Activated naive CD8-positive, alpha-beta T cell treated with anti-CD3 and anti-CD28 coated beads, Interleukin-2, amount 10 ng/mL, durations not matched to agents 7 days and 5 days (primary cell): ENCODE data around the gene DHRSX. TPM values are rescaled to one million over a fixed set of nuclear protein-coding genes. Genes with fewer than 3 reads are reported as not detected.
"Not testable (repeated sequence)": the region's sequence is repeated elsewhere in the genome, so short reads cannot be mapped to it uniquely, and the experiment has no call there.

Experiments
- ATAC-seq: fragments of 150-1000 bp; cut with Tn5 transposase; one replicate; pipeline ENCODE4 v1.10.0; 2021; ENCODE audit warnings: low read depth, moderate library complexity
- POLR2A ChIA-PET: fragments of 350-600 bp; sonication (Branson Sonifier 250); formaldehyde crosslinking; loops from one replicate; lab custom pipeline; 2021; ENCODE audit warnings: antibody characterized with exemption; lab: Charles Lee
- DNase-seq: peaks from one replicate; pipeline ENCODE4 v3.0.0; 2021
- H3K27ac Mint-ChIP-seq: one replicate; pipeline ENCODE4 v1.8.0; 2022; ENCODE audit warnings: mild to moderate bottlenecking, mixed read lengths
- H3K27me3 Mint-ChIP-seq: one replicate; pipeline ENCODE4 v1.8.0; 2022; ENCODE audit warnings: mild to moderate bottlenecking, moderate library complexity, mixed read lengths
- H3K36me3 Mint-ChIP-seq: one replicate; pipeline ENCODE4 v1.8.0; 2021; ENCODE audit warnings: mild to moderate bottlenecking, mixed read lengths
- H3K4me1 Mint-ChIP-seq: one replicate; pipeline ENCODE4 v1.8.0; 2021; ENCODE audit warnings: mixed read lengths
- H3K4me3 Mint-ChIP-seq: one replicate; pipeline ENCODE4 v1.8.0; 2022; ENCODE audit warnings: mild to moderate bottlenecking, moderate library complexity, mixed read lengths
- H3K9me3 Mint-ChIP-seq: one replicate; pipeline ENCODE4 v1.8.0; 2021; ENCODE audit warnings: mixed read lengths
- total RNA-seq, 2 experiments: library from RNA; stranded (reverse); gene quantifications; one replicate each; pipeline ENCODE4 v1.2.3, GENCODE V29; 2021

DHRSX gene
- total RNA-seq, 2 experiments from 2014 or later = 17.0 to 18.1 TPM

DNA sequence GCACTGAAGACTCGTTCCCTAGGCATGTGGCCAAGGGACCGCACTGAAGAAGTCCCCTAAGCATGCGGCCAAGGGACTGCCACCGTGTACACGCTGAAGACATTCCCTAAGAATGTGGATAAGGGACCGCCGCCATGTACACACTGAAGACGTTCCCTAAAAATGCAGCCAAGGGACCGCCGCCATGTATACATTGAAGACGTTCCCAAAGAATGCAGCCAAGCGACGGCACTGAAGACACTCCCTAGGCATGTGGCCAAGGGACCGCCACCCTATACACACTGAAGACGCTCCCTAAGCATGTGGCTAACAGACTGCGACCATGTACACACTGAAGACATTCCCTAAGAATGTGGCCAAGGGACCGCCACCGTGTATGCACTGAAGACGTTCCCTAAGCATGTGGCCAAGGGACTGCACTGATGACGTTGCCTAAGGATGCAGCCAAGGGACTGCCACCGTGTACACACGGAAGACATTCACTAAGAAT, 31.5 kb downstream of the DHRSX start:
- POLR2A ChIA-PET = no interaction called here
- no peak for ATAC-seq
- H3K36me3 Mint-ChIP-seq = peaks cover 4% of the 10 kb centered on the region

DNA sequence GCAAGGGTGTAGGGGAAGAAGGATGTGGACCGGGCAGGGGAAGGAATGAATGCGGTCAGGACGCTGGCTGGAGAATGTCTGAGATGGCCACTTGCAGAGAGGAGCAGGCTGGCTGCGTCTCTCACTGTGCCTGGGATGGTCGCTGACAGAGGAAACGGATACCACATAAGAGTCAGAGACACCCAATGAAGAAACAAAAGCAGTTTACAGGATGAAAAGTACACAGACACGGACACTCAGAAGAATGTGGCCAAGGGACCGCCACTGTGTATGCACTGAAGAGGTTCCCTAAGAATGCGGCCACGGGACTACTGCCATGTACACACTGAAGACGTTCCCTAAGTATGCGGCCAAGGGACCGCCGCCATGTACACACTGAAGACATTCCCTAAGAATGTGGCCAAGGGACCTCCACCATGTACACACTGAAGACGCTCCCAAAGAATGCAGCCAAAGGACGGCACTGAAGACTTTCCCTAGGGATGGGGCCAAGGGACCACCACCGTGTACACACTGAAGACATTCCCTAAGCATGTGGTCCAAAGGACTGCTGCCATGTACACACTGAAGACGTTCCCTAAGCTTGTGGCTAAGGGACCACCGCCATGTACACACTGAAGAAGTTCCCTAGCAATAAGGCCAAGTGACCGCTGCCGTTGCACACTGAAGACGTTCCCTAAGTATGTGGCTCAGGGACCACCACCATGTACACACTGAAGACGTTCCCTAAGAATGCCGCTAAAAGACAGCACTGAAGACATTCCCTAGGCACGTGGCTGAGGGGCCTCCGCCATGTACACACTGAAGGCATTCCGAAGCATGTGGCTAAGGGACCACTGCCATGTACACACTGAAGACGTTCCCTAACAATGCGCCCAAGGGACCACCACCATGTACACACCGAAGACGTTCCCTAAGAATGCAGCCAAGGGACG, 32.2 kb downstream of the DHRSX start:
- Mint-ChIP-seq H3K36me3 (peaks cover 4% of the 10 kb centered on the region), H3K4me1 (peaks cover 3% of the 10 kb centered on the region), H3K27me3 (no peaks in the 10 kb centered on the region), H3K27ac (no peak overlapping the region), H3K9me3 (peaks cover 7% of the 10 kb centered on the region), H3K4me3 (no peak overlapping the region)
- POLR2A ChIA-PET = no interaction called here
- no peak for ATAC-seq
- no peak for DNase-seq

More for the DNA sequence above, 31.5 kb downstream of the DHRSX start:
- H3K27me3 Mint-ChIP-seq = no peaks in the 10 kb centered on the region
- peaks cover 3% of the 10 kb centered on the region for H3K4me1 Mint-ChIP-seq
- H3K27ac Mint-ChIP-seq = no peak overlapping the region
- peaks cover 7% of the 10 kb centered on the region for H3K9me3 Mint-ChIP-seq
- DNase-seq = no peak
- no peak overlapping the region for H3K4me3 Mint-ChIP-seq

DNA sequence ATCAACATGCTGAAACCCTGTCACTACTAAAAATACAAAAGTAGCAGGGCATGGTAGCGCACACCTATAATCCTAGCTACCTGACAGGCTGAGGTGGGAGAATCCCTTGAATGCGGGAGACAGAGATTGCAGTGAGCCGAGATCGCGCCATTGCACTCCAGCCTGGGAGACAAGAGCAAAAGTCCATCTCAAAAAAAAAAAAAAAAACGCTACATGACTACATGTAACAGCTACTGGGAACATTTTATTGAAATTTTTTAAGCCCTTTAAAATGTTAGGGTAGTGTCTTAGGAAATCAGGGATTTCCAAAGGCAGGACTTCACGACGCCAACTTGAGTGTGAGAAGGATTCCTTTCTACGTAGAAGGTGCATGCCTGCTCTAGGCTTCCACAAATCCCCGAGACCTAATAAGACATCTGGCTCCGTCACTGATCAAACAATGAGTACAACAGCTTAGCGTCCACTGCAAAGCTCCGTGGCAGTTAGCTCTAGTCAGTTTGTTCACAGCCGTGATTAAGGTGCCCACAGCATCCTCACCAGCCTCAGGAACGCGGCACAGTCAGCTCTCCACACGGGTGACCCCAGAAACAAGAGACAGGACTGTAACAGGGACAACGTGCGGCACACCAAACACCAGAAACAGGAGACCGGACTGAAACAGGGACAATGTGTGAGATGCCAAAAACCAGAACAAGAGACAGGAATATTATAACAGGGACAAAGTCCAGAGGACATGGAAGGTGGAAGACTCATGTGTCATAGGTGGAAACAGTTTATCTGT, 33.7 kb downstream of the DHRSX start:
- no peak for ATAC-seq
- no peak overlapping the region for H3K4me3 Mint-ChIP-seq
- no peak overlapping the region for H3K27ac Mint-ChIP-seq
- peaks cover 3% of the 10 kb centered on the region for H3K4me1 Mint-ChIP-seq
- H3K36me3 Mint-ChIP-seq = peaks cover 4% of the 10 kb centered on the region
- no peaks in the 10 kb centered on the region for H3K27me3 Mint-ChIP-seq
- DNase-seq = no peak
- POLR2A ChIA-PET = no interaction called here
- peaks cover 7% of the 10 kb centered on the region for H3K9me3 Mint-ChIP-seq

DNA sequence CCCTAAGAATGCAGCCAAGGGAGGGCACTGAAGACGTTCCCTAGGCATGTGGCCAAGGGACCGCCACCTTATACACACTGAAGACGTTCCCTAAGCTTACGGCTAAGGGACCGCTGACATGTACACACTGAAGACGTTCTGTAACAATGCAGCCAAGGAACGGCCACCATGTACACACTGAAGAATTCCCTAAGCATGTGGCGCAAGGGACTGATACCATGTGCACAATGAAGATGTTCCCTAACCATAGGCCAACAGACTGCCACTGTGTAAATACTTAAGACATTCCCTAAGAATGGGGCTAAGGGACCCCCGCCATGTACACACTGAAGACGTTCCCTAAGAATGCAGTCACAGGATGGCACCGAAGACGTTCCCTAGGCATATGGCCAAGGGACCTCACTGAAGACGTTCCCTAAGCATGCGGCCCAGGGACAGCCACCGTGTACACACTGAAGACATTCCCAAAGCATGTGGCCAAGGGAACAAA, 36.1 kb downstream of the DHRSX start:
- no peak overlapping the region for H3K27ac Mint-ChIP-seq
- POLR2A ChIA-PET = no interaction called here
- no peak overlapping the region for H3K4me3 Mint-ChIP-seq
- H3K4me1 Mint-ChIP-seq = peaks cover 3% of the 10 kb centered on the region
- ATAC-seq (no peak), DNase-seq (no peak)
- H3K27me3 Mint-ChIP-seq = no peaks in the 10 kb centered on the region
- no peaks in the 10 kb centered on the region for H3K36me3 Mint-ChIP-seq
- H3K9me3 Mint-ChIP-seq = peaks cover 4% of the 10 kb centered on the region

DNA sequence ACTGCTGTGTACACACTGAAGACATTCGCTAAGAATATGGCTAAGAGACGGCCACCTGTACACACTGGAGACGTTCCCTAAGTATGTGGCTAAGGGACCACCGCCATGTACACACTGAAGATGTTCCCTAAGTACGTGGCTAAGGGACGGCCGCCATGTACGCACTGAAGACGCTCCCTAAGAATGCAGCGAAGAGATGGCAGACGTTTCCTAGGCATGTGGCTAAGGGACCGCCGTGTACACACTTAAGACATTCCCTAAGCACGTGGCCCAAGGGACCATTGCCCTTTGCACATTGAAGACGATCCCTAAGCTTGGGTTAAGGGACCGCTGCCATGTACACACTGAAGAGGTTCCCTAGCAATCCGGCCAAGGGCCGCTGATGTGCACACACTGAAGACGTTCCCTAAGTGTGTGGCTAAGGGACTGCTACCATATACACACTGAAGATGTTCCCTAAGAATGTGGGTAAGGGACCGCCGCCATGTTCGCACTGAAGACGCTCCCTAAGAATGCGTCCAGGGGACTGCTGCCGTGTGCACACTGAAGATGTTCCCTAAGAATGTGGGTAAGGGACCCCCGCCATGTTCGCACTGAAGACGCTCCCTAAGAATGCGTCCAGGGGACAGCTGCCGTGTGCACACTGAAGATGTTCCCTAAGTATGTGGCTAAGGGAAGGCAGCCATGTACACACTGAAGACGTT, 36.7 kb downstream of the DHRSX start:
- no peak for ATAC-seq
- no peaks in the 10 kb centered on the region for H3K27me3 Mint-ChIP-seq
- peaks cover 3% of the 10 kb centered on the region for H3K4me1 Mint-ChIP-seq
- DNase-seq = no peak
- H3K27ac Mint-ChIP-seq = no peak overlapping the region
- POLR2A ChIA-PET = no interaction called here
- no peaks in the 10 kb centered on the region for H3K9me3 Mint-ChIP-seq
- no peak overlapping the region for H3K4me3 Mint-ChIP-seq
- H3K36me3 Mint-ChIP-seq = no peaks in the 10 kb centered on the region

DNA sequence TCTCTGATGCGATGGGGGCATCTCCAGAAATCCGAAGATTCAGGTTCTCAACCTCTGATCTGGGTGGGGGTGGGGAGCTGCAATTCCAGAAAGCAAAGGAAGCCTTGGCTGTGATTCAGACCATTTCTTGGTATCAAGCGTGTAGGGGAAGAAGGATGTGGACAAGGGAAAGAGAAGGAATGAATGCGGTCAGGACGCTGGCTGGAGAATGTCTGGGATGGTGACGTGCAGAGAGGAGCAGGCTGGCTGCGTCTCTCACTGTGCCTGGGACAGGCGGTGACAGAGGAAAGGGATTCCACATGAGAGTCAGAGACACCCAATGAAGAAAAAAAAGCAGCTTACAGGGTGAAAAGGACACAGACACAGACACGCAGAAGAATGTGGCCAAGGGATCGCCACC, 37.3 kb downstream of the DHRSX start:
- not testable (repeated sequence) for H3K27ac Mint-ChIP-seq

DNA sequence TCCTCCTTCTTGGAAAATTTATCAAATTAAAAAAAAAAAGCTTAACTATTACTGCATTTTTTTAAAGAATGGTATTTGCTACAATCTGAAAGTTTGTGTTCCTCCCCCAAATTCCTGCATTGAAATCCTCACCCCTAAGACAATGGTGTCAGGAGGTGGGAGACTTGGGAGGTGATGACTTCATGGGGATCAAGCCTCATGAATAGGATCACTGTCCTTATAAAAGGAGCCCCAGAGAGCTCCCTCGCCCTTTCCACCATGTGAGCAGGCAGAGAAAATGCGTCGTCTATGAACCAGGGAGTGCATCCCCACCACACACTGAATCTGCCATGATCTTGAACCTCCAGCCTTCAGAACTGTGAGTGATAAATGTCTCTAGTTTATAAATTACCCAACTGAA, 38.0 kb downstream of the DHRSX start:
- no peak overlapping the region for H3K27ac Mint-ChIP-seq
- no peak overlapping the region for H3K4me3 Mint-ChIP-seq
- H3K27me3 Mint-ChIP-seq = no peaks in the 10 kb centered on the region
- no peaks in the 10 kb centered on the region for H3K9me3 Mint-ChIP-seq
- POLR2A ChIA-PET = no interaction called here
- DNase-seq = no peak
- ATAC-seq = no peak
- H3K4me1 Mint-ChIP-seq = peaks cover 2% of the 10 kb centered on the region
- H3K36me3 Mint-ChIP-seq = peaks cover 4% of the 10 kb centered on the region

More for the DNA sequence above, 37.3 kb downstream of the DHRSX start:
- H3K9me3 Mint-ChIP-seq, POLR2A ChIA-PET, H3K4me1 Mint-ChIP-seq, ATAC-seq, H3K27me3 Mint-ChIP-seq, H3K36me3 Mint-ChIP-seq, DNase-seq, H3K4me3 Mint-ChIP-seq: not testable (repeated sequence)

DNA sequence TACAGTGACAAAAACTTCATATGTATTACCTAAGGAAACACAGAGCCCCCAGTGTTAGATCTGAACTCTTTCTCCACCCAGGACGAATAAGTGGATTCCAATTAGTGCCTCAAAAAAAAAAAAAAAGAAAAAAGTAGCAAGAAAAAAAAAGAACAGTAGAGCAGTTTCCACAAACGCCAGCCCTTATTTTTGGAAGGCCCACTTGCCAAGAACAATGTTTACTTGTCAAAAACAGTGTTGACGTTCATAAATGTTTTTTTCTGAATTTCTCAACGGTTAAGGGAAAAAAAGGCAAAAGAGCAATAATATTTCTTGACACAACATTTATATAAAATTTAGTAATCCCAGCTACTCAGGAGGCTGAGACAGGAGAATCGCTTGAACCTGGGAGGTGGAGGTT, 38.7 kb downstream of the DHRSX start:
- H3K36me3 Mint-ChIP-seq = peaks cover 4% of the 10 kb centered on the region
- no peak overlapping the region for H3K27ac Mint-ChIP-seq
- H3K4me3 Mint-ChIP-seq = no peak overlapping the region
- POLR2A ChIA-PET = no interaction called here
- ATAC-seq (no peak), DNase-seq (no peak)
- no peaks in the 10 kb centered on the region for H3K27me3 Mint-ChIP-seq
- H3K9me3 Mint-ChIP-seq = no peaks in the 10 kb centered on the region
- H3K4me1 Mint-ChIP-seq = peaks cover 2% of the 10 kb centered on the region

DNA sequence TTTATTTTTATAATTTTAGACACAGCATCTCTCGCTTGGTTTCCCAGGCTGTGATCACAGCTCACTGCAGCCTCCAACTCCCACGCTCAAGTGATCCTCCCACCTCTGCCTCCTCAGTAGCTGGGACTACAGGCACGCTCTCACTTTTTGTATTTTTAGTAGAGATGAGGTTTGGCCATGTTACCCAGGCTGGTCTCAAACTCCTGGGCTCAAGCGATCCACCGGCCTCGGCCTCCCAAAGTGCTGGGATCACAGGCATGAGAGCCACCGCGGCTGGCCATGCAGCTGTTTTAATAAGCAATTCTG, 39.1 kb downstream of the DHRSX start:
- no peak overlapping the region for H3K4me3 Mint-ChIP-seq
- peaks cover 2% of the 10 kb centered on the region for H3K4me1 Mint-ChIP-seq
- POLR2A ChIA-PET = no interaction called here
- DNase-seq = no peak
- no peaks in the 10 kb centered on the region for H3K9me3 Mint-ChIP-seq
- peaks cover 4% of the 10 kb centered on the region for H3K36me3 Mint-ChIP-seq
- no peaks in the 10 kb centered on the region for H3K27me3 Mint-ChIP-seq
- no peak for ATAC-seq
- no peak overlapping the region for H3K27ac Mint-ChIP-seq

DNA sequence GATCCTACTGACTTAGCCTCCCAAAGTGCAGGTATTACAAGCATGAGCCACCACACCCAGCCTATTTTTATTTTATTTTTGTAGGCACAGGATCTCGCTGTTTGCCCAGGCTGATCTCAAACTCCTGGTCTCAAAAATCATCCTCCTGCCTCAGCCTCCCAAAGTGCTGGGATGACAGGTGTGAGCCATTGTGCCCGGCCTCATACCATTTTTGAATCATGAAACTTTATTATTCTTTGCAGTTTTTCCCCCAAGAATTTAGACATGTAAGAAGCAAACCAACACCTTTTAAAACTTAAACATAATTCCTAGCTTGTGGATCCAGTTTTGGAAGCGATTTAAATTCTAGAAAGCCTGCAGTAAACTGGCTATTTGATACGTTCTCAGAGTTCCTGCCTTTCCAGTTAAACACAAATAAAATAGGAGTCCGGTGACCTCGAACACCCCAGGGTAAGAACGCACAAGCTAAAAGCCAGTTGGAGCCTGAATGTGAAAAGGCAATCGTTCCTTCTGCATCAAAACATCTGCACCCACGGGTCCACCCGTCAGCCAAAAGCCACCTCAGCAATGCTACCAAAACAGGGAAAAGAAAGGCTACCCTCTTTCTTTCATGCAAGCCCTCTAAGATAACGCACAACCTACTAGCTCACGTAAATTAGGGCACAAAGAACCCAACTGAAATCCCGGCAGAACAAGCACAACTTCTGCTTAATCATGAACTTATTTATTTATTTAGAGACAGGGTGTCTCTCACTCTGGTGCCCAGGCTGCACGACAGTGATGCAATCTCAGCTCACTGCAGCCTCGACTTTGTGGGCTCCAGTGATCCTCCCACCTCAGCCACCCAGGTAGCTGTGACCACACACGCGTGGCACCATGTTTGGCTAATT, 39.7 kb downstream of the DHRSX start:
- H3K4me3 Mint-ChIP-seq, H3K4me1 Mint-ChIP-seq, ATAC-seq, H3K27me3 Mint-ChIP-seq, DNase-seq, H3K36me3 Mint-ChIP-seq, H3K9me3 Mint-ChIP-seq, POLR2A ChIA-PET, H3K27ac Mint-ChIP-seq: not testable (repeated sequence)

DNA sequence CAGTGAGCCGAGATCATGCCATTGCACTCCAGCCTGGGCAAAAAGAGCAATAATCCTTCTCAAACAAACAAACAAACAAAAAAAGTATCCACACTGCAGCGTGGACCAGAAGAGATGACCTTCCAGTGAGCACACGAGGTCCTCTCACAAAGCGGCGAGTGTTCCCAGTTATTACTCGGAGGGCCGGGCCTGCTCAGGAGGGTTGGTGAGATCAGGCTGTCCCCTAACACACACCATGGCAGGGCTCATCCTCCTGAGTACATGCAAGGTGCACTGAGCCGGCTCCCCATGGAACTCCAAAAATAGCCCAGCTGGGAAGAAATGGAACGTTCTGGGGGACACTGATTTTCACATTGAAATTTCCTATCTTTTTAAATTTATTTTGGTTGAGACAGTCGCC, 40.7 kb downstream of the DHRSX start:
- H3K4me3 Mint-ChIP-seq, H3K27ac Mint-ChIP-seq, ATAC-seq, DNase-seq, H3K27me3 Mint-ChIP-seq, H3K4me1 Mint-ChIP-seq, H3K9me3 Mint-ChIP-seq, H3K36me3 Mint-ChIP-seq, POLR2A ChIA-PET: not testable (repeated sequence)

DNA sequence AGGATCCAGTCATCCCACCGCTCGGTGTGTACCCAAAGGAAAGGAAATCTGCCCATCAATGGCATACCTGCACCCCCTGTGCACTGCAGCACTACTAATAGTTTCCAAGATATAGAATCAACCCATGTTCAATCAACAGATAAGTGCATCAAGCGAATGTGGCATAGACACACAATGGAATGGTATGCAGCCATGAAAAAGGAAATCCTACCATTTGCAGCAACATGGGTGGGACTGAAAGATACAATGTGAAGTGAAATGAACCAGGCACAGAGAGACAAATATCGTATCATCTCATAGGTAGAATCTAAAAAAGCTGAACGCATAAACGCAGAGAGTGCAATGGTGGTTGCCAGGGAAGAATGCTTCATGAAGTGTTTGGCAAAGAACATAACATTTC, 42.5 kb downstream of the DHRSX start:
- DNase-seq = no peak
- Mint-ChIP-seq H3K9me3 (no peaks in the 10 kb centered on the region), H3K4me1 (no peaks in the 10 kb centered on the region), H3K4me3 (no peak overlapping the region), H3K36me3 (peaks cover 4% of the 10 kb centered on the region), H3K27me3 (no peaks in the 10 kb centered on the region), H3K27ac (no peak overlapping the region)
- no peak for ATAC-seq
- POLR2A ChIA-PET = no interaction called here
